Astrocyte of the cerebellum (primary cell): ENCODE data around the gene ZDHHC11.
"Not testable (repeated sequence)": the region's sequence is repeated elsewhere in the genome, so short reads cannot be mapped to it uniquely, and the experiment has no call there.

Experiments used
- DNase-seq: peaks from one replicate; pipeline ENCODE4 v3.0.0-alpha.2; 2011; ENCODE audit warnings: low read depth
- H3K4me3 ChIP-seq: 2 replicates; pipeline ENCODE4 v1.5.1; 2011; ENCODE audit warnings: mild to moderate bottlenecking, low read depth, low read length, moderate library complexity
- in situ Hi-C: cut with HindIII; loops from 2 replicates; pipeline ENCODE4 v1.10.0; 2017; ENCODE audit warnings: low sequenced_read_pairs
- TF ChIP-seq, protein P1 (sequence below): IDR thresholded peaks from 2 replicates; pipeline ENCODE4 v1.5.1; 2012; ENCODE audit warnings: low read length, low read depth, moderate library complexity, mild to moderate bottlenecking; ENCODE audit errors: missing control alignments

Gene ZDHHC11

DNA sequence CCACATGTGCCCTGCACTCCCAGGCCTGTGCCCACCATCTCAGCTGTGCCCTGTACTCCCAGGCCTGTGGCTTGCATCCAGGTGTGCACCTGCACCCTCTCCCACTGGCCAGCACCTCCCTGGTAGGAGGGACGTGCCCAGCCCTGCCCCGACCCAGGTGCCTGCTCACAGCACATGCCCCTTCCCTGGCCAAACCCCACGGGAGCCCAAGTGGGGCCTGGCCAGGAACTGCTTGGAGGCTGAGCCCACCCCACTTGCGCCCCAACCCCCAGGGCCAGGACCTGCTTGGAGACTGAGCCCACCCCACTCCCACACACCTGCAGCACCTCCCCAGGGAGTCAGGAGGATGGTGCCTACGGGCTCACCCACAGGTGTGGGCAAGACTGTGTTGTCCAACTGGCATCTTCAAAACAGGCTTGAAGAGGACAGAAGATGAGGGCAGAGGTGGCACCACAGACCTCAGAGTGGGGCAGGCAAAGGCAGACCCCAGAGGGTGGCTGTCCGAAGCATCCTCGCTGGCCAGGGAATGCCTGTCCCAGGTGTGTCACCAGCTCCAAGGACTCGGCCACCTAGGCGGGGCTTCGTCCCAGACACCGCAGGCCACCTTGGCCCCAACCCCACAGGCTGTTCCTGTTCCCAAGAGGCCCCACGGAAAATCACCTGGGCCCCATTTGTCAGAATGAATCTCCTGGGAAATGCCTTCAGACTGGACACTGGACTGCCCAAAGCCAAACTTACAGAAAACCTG lies 77.1 kb downstream of the ZDHHC11 start:
- TF ChIP-seq, protein P1, sequence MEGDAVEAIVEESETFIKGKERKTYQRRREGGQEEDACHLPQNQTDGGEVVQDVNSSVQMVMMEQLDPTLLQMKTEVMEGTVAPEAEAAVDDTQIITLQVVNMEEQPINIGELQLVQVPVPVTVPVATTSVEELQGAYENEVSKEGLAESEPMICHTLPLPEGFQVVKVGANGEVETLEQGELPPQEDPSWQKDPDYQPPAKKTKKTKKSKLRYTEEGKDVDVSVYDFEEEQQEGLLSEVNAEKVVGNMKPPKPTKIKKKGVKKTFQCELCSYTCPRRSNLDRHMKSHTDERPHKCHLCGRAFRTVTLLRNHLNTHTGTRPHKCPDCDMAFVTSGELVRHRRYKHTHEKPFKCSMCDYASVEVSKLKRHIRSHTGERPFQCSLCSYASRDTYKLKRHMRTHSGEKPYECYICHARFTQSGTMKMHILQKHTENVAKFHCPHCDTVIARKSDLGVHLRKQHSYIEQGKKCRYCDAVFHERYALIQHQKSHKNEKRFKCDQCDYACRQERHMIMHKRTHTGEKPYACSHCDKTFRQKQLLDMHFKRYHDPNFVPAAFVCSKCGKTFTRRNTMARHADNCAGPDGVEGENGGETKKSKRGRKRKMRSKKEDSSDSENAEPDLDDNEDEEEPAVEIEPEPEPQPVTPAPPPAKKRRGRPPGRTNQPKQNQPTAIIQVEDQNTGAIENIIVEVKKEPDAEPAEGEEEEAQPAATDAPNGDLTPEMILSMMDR, result no peak
- no peak for DNase-seq
- in situ Hi-C loops, result no loop called here
- no peak overlapping the region for H3K4me3 ChIP-seq

DNA sequence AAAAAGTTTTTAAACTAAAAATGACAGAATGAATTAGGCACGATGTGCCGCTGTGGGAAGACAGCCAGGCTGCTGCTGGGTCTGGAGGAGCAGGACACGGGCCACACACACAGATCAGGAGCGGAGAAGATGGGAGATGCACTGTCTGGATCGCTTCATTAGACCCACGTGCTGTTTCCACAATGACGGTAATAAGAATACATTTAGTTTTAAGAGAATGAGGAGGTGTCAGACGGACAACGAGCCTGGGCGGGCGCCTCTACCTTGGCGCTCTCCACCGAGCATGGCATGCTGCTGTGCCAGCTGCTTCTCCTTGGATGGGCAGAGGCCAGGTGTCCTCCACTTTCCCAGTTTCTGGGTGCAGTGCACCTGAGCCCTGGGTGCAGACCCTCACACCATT lies 77.9 kb downstream of the ZDHHC11 start:
- in situ Hi-C loops, H3K4me3 ChIP-seq, DNase-seq: not testable (repeated sequence)

- in situ Hi-C loops, H3K4me3 ChIP-seq, DNase-seq: not testable (repeated sequence)
Observed at GRCh38 chr5:772547-772890, 78.3 kb downstream of the ZDHHC11 start.

DNA sequence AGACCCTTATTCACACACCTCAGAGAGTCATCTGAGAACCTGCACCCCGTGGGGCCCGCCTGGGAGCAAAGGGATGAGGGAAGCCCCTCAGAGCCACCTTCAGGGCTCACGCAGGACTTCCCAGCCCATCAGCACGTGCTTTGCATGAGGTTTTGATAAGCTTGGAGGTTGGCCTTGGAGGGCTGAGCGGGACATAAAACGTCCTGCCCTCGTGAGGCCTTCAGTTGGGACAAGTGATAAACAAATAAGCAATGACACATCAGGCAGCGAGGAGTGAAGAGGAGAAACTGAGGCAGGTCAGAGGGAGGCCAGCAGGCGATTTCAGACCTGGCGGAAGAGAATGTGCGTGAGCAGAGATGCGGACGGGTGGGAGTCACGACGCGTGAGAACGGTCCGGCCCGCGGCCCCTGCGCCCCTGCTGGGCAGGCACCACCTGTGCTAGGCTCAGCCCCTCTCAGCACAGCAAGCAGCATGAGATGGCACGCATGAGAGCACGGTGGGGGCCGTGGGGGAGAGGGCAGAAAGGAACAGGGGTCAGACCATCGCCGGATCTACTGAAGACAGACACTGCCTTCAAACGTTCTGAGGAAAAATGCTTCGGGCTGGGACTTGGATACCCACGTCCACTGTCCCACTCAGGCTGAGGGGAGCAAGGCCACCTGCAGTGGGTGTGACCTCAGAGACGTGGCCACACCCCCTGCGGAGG lies 78.8 kb downstream of the ZDHHC11 start:
- DNase-seq, in situ Hi-C loops, H3K4me3 ChIP-seq: not testable (repeated sequence)

DNA sequence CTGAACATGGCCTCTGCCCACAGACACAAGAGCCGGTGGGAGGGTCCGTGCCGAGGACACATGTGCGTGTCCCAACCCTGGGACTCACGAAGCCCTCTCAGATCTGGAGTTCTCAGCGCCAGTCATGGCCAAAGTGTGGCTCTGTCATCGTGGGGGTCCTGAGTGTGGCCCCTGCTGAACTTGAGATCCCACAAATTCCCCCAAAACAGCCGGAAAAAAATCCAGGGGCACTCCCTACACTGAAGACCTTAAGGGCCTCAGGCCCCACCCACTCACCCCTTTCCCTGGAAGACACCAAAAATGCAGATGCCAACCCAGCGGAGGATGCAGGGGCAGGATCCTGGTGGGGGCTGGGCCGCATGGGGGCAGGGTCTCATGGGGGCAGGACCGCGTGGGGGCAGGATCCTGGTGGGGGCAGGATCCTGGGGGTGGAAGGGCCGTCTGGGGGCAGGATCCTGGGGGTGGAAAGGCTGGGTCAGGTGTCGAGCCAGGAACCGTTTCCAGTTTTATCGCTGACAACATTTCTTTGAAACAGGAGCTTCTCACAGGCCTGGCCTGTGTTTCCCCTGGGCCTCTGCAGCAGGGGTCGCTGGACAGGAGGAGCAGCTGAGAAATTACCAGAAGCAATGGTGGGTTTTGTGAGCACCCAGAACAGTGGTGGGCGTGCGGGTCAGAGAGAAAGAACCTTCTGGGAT lies 79.6 kb downstream of the ZDHHC11 start:
- DNase-seq, H3K4me3 ChIP-seq, in situ Hi-C loops: not testable (repeated sequence)

GRCh38 chr5:770585-770984 lies 80.2 kb downstream of the ZDHHC11 start:
- in situ Hi-C loops, DNase-seq, H3K4me3 ChIP-seq: not testable (repeated sequence)

DNA sequence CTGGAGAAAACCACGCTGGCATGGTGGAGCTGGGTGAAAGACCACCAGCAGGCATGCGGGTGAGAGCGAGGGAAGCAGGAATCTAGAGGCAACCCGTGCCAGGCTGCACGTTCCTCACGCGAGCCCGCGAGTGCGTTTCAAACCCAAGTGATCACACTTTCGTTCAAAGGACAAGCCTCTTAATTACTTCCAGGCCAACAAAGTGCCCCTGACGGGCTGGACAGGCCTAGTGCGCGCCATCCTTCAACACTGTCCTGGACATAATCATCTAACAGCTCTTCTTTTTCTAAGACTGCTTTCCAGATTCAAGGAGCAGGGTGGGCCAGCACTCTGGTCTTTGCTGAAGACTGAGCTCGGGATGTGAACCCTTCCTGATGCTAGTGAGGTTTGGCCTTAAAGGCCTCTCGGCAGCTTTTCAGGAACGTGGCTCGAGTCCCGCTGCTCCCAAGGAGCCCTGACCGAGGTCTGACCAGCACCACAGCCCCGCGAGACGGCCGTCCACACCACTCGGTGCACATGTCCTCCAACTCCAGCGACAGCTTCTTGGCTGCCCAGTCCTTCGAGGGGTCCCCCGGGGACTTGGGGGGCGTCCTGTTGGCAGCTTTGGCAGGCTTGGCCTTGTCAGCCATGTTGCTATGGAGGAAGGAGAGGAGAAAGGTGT lies 81.2 kb downstream of the ZDHHC11 start:
- H3K4me3 ChIP-seq, DNase-seq, in situ Hi-C loops: not testable (repeated sequence)

DNA sequence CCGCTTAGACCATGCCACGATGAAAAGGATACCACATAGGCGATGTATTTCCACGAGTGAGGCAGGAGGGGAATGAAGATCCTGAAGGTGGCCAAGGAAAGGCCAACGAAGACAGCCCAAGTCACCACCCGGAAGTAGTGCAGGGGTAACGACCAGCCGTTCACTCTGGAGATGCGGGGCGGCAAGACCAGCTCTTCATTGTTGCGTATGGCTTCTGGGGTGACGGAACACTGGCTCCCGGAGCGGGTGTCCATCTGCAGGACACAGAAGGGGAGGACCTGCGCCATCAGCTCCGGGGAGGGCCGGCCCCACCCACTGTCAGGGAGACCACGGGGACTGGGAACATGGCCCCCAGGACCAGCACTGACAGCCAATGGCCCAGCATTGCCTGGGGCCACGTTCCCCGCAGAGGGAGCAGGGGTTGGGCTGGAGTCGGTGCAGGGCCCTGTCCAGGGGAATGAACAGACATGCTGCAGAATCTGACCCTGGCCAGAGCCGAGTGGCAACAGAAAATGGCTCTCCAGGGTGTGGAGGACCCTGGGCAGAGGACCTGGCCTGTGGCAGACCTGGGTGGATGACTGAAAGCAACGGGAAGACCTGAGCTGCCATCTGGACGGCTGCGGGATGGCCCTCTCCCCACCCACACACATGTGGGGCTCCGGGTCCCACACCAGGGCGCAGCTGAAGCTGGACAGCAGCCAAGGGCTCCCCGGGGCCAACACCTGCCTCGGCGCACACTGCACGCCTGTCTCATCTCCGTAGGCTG lies 83.9 kb downstream of the ZDHHC11 start:
- no peak overlapping the region for H3K4me3 ChIP-seq
- in situ Hi-C loops, result no loop called here
- DNase-seq, result no peak
- TF ChIP-seq, protein P1, result no peak

DNA sequence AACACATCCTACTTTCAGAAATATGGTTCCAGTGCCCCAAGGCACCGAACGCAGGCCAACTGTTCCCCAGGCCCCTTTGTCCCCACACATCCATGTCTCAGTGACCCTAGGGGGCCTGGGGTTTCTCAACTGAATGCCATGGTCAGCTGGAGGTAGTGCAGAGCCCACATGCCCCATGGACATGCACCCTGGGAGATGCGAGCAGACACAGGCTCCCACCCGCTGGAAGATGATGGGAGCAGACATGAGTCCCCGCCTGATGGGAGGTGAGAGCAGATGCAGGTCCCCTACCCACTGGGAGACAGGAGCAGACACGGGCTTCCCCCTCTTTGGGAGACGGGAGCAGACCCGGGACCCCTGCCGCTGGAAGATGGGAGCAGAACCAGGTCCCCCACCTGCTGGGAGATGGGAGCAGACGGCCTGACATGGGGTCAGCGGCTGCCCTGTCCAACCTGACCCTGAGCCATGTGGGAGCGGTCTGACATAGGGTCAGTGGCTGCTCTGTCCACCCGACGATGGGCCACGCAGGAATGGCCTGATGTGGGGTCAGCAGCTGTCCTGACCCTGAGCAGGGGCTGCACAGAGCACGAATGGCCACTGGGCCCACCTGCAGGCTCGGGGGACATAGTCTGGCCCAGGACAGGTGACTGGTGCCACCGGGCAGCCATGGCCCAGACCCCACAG lies 84.7 kb downstream of the ZDHHC11 start:
- in situ Hi-C loops, result no loop called here
- TF ChIP-seq, protein P1, result no peak
- no peak overlapping the region for H3K4me3 ChIP-seq
- no peak for DNase-seq
